IMR-90 (cell line): ENCODE measurements around the gene OSTF1.

Source experiments
- BHLHE40 ChIP-seq: fragments of 150-350 bp; IDR thresholded peaks from 2 replicates; pipeline ENCODE4 v1.6.1; 2016; ENCODE audit warnings: mild to moderate bottlenecking, low read depth, low read length
- CEBPB ChIP-seq: IDR thresholded peaks from 2 replicates; pipeline ENCODE4 v1.6.1; 2012; ENCODE audit warnings: low read depth, low read length, improper control_type of control experiment
- CHD1 ChIP-seq: IDR thresholded peaks from 2 replicates; pipeline ENCODE4 v1.6.1; 2012; ENCODE audit warnings: low read depth, low read length, improper control_type of control experiment
- MAZ ChIP-seq: IDR thresholded peaks from 2 replicates; pipeline ENCODE4 v1.6.1; 2012; ENCODE audit warnings: low read depth, mild to moderate bottlenecking, low read length, improper control_type of control experiment, moderate library complexity, borderline replicate concordance
- MXI1 ChIP-seq: IDR thresholded peaks from 2 replicates; pipeline ENCODE4 v1.6.1; 2012; ENCODE audit warnings: low read depth, mild to moderate bottlenecking, low read length, moderate library complexity, borderline replicate concordance
- NFE2L2 ChIP-seq: fragments of 150-350 bp; IDR thresholded peaks from 2 replicates; pipeline ENCODE4 v1.6.1; 2016; ENCODE audit warnings: low read depth, mild to moderate bottlenecking, low read length
- POLR2A ChIP-seq: IDR thresholded peaks from 2 replicates; pipeline ENCODE4 v1.6.1; 2012; ENCODE audit warnings: mild to moderate bottlenecking, low read depth, low read length
- RAD21 ChIP-seq: IDR thresholded peaks from 2 replicates; pipeline ENCODE4 v1.6.1; 2012; ENCODE audit warnings: low read length, improper control_type of control experiment
- RCOR1 ChIP-seq: IDR thresholded peaks from 2 replicates; pipeline ENCODE4 v1.6.1; 2012; ENCODE audit warnings: mild to moderate bottlenecking, low read length, improper control_type of control experiment; ENCODE audit not compliant: insufficient replicate concordance
- RFX5 ChIP-seq: IDR thresholded peaks from 2 replicates; pipeline ENCODE4 v1.8.0; 2012; ENCODE audit warnings: low read depth, mild to moderate bottlenecking, low read length, moderate library complexity
- SMC3 ChIP-seq: fragments of 150-350 bp; IDR thresholded peaks from 2 replicates; pipeline ENCODE4 v1.6.1; 2016; ENCODE audit warnings: low read depth, mild to moderate bottlenecking, antibody characterized with exemption, low read length, moderate library complexity
- TF ChIP-seq, protein P1 (sequence below): conservative IDR thresholded peaks from 2 replicates; pipeline ENCODE4 v1.5.1; 2012; ENCODE audit warnings: mild to moderate bottlenecking, low read depth, low read length, improper control_type of control experiment
- TF ChIP-seq, protein P2 (sequence below): fragments of 150-350 bp; IDR thresholded peaks from 2 replicates; pipeline ENCODE4 v1.6.1; 2017; ENCODE audit warnings: mild to moderate bottlenecking, antibody characterized with exemption, low read length, low read depth
- TF ChIP-seq, protein P3 (sequence below): fragments of 150-350 bp; IDR thresholded peaks from 2 replicates; pipeline ENCODE4 v1.6.1; 2016; ENCODE audit warnings: low read depth, mild to moderate bottlenecking, low read length, moderate library complexity, borderline replicate concordance

DNA sequence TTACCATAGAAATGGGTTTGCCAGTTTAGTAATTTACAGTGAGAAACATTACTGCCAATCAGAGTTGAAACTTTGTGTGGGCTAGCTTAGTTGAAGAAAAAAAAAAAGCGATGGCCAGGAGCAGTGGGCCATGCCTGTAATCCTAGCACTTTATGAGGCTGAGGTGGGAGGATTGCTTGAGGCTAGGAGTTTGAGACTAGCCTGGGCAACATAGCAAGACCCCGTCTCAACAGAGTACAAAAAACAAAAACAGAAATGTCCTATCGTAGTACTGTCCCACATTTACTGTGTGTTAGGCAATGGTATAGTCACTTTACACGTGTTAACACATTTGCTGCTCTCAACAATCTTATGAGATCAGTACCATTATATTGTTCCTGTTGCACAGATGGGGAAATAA, 2.3 kb downstream of the OSTF1 start:
- TF ChIP-seq, protein P1, sequence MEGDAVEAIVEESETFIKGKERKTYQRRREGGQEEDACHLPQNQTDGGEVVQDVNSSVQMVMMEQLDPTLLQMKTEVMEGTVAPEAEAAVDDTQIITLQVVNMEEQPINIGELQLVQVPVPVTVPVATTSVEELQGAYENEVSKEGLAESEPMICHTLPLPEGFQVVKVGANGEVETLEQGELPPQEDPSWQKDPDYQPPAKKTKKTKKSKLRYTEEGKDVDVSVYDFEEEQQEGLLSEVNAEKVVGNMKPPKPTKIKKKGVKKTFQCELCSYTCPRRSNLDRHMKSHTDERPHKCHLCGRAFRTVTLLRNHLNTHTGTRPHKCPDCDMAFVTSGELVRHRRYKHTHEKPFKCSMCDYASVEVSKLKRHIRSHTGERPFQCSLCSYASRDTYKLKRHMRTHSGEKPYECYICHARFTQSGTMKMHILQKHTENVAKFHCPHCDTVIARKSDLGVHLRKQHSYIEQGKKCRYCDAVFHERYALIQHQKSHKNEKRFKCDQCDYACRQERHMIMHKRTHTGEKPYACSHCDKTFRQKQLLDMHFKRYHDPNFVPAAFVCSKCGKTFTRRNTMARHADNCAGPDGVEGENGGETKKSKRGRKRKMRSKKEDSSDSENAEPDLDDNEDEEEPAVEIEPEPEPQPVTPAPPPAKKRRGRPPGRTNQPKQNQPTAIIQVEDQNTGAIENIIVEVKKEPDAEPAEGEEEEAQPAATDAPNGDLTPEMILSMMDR = no peak
- TF ChIP-seq POLR2A (no peak), NFE2L2 (no peak), MXI1 (no peak), SMC3 (no peak), RAD21 (no peak), RFX5 (no peak), CEBPB (no peak), RCOR1 (no peak), BHLHE40 (no peak), MAZ (no peak), CHD1 (no peak)
- TF ChIP-seq, protein P2, sequence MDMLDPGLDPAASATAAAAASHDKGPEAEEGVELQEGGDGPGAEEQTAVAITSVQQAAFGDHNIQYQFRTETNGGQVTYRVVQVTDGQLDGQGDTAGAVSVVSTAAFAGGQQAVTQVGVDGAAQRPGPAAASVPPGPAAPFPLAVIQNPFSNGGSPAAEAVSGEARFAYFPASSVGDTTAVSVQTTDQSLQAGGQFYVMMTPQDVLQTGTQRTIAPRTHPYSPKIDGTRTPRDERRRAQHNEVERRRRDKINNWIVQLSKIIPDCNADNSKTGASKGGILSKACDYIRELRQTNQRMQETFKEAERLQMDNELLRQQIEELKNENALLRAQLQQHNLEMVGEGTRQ = no peak
- TF ChIP-seq, protein P3, sequence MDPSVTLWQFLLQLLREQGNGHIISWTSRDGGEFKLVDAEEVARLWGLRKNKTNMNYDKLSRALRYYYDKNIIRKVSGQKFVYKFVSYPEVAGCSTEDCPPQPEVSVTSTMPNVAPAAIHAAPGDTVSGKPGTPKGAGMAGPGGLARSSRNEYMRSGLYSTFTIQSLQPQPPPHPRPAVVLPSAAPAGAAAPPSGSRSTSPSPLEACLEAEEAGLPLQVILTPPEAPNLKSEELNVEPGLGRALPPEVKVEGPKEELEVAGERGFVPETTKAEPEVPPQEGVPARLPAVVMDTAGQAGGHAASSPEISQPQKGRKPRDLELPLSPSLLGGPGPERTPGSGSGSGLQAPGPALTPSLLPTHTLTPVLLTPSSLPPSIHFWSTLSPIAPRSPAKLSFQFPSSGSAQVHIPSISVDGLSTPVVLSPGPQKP = no peak
